HepG2 (cell line): ENCODE results near the gene ANKRD27. TPM values are rescaled to one million over a fixed set of nuclear protein-coding genes. Genes with fewer than 3 reads are reported as not detected.

Source experiments
- ATAC-seq: fragments of 200-7000 bp; cut with Tn5 transposase; 3 replicates; pipeline ENCODE4 v1.9.1; 2020; ENCODE audit warnings: mild to moderate bottlenecking, moderate library complexity
- BruUV-seq: library from RNA; stranded (reverse); fragments of 400-500 nt; replicated peaks from 2 replicates; lab custom pipeline; 2021; lab: Mats Ljungman, UMichigan
- CTCF ChIA-PET: fragments of 300-600 bp; formaldehyde crosslinking; extraction: SDS; loops from one replicate; lab custom pipeline; 2021; ENCODE audit warnings: low total read pairs, inconsistent platforms, low intra/inter-chr PET ratio; lab: Yijun Ruan, JAX
- POLR2A ChIA-PET: fragments of 350-600 bp; sonication (Branson Sonifier 250); formaldehyde crosslinking; loops from one replicate; lab custom pipeline; 2020; ENCODE audit warnings: antibody characterized with exemption, inconsistent platforms; lab: Yijun Ruan, JAX
- DNase-seq: peaks from one replicate; pipeline ENCODE4 v3.0.0-alpha.2; 2015; ENCODE audit warnings: low spot score
- FAIRE-seq: peaks from 3 replicates; lab custom pipeline; 2011; peaks lifted over from hg19 to GRCh38; lab: Jason Lieb, UNC
- H2AFZ ChIP-seq: one replicate; pipeline ENCODE4 v1.6.1; 2011; ENCODE audit warnings: low read length, inconsistent platforms
- H3K27ac ChIP-seq: fragments of 300-600 bp; 3 replicates; pipeline ENCODE4 v1.8.0; 2011; ENCODE audit warnings: mixed run types, mild to moderate bottlenecking, mixed read lengths, low read length, inconsistent platforms; ENCODE audit not compliant: insufficient read depth; ENCODE audit errors: extremely low read length
- H3K27me3 ChIP-seq, 2 experiments: fragments of 200-600 bp in 1 of 2; 2 replicates in 1 of 2; 3 replicates in 1 of 2; pipeline versions ENCODE4 v1.6.0 to v1.8.0; 2011; ENCODE audit warnings: low read length in 2 of 2, mild to moderate bottlenecking in 2 of 2, moderate library complexity in 2 of 2, inconsistent platforms in 1 of 2; ENCODE audit not compliant: insufficient read depth in 2 of 2, control insufficient read depth in 1 of 2
- H3K36me3 ChIP-seq, 2 experiments: fragments of 200-600 bp in 1 of 2; replicated peaks in 1 of 2; 2 replicates in 1 of 2; 3 replicates in 1 of 2; pipeline versions ENCODE4 v1.5.1 to v1.8.0; 2011; ENCODE audit warnings: low read length in 2 of 2, inconsistent platforms in 1 of 2; ENCODE audit not compliant: insufficient read depth in 2 of 2, control insufficient read depth in 1 of 2
- H3K4me1 ChIP-seq: 2 replicates; pipeline ENCODE4 v1.5.1; 2012; ENCODE audit warnings: low read length, inconsistent platforms; ENCODE audit not compliant: insufficient read depth
- H3K4me2 ChIP-seq: 2 replicates; pipeline ENCODE4 v1.6.0; 2011; ENCODE audit warnings: low read depth, low read length, inconsistent platforms
- H3K4me3 ChIP-seq, 3 experiments: fragments of 200-600 bp in 1 of 3; sonication (generic), shearing (Covaris generic) in 1 of 3; replicated peaks in 1 of 3; 2 replicates each; pipeline ENCODE4 v1.5.1; 2011 to 2016; ENCODE audit warnings: low read length in 3 of 3, inconsistent platforms in 2 of 3, low read depth in 2 of 3, mild to moderate bottlenecking in 2 of 3, control low read depth in 1 of 3, mixed read lengths in 1 of 3; ENCODE audit not compliant: insufficient read depth in 1 of 3
- H3K79me2 ChIP-seq: one replicate; pipeline ENCODE4 v1.6.1; 2011; ENCODE audit warnings: low read length, inconsistent platforms; ENCODE audit not compliant: insufficient read depth
- H3K9ac ChIP-seq: 2 replicates; pipeline ENCODE4 v1.6.0; 2011; ENCODE audit warnings: mild to moderate bottlenecking, low read depth, low read length, inconsistent platforms; ENCODE audit not compliant: insufficient read depth
- H3K9me3 ChIP-seq: 2 replicates; pipeline ENCODE4 v1.5.1; 2012; ENCODE audit warnings: mild to moderate bottlenecking, low read length
- H4K20me1 ChIP-seq: 2 replicates; pipeline ENCODE4 v1.6.0; 2011; ENCODE audit warnings: inconsistent platforms, mild to moderate bottlenecking, low read length, moderate library complexity; ENCODE audit not compliant: insufficient read depth
- CBX5 ChIP-seq: sonication (generic); formaldehyde crosslinking; IDR thresholded peaks from 2 replicates; pipeline ENCODE4 v1.4.0; 2020; ENCODE audit warnings: missing genetic modification reagents, borderline replicate concordance
- CC2D1A ChIP-seq: sonication (generic); formaldehyde crosslinking; IDR thresholded peaks from 2 replicates; pipeline ENCODE4 v1.8.1; 2023; ENCODE audit warnings: mild to moderate bottlenecking, missing genetic modification reagents
- GATAD1 ChIP-seq: IDR thresholded peaks from 2 replicates; pipeline ENCODE4 v1.6.1; 2016; ENCODE audit warnings: missing genetic modification reagents, missing compliant biosample characterization
- HOXA7 ChIP-seq: sonication (generic); formaldehyde crosslinking; IDR thresholded peaks from 2 replicates; pipeline ENCODE4 v1.8.1; 2022; ENCODE audit warnings: mild to moderate bottlenecking, missing genetic modification reagents, moderate library complexity
- MED8 ChIP-seq: sonication (generic); formaldehyde crosslinking; IDR thresholded peaks from 2 replicates; pipeline ENCODE4 v1.8.1; 2023; ENCODE audit warnings: mild to moderate bottlenecking, missing genetic modification reagents; ENCODE audit not compliant: insufficient replicate concordance
- NFKB2 ChIP-seq: sonication (generic); formaldehyde crosslinking; IDR thresholded peaks from 2 replicates; pipeline ENCODE4 v1.4.0; 2020; ENCODE audit warnings: missing genetic modification reagents, borderline replicate concordance
- NFKBIZ ChIP-seq: IDR thresholded peaks from 2 replicates; pipeline ENCODE4 v1.6.1; 2018; ENCODE audit warnings: missing genetic modification reagents, missing compliant biosample characterization
- POLR2AphosphoS5 ChIP-seq: IDR thresholded peaks from 2 replicates; pipeline ENCODE4 v1.6.1; 2012; ENCODE audit warnings: low read depth, low read length
- PRDM10 ChIP-seq: sonication (generic); formaldehyde crosslinking; IDR thresholded peaks from 2 replicates; pipeline ENCODE4 v1.4.0; 2020; ENCODE audit warnings: low read depth, missing genetic modification reagents
- ZFAT ChIP-seq: sonication (generic); formaldehyde crosslinking; conservative IDR thresholded peaks from 2 replicates; pipeline ENCODE4 v1.8.1; 2023; ENCODE audit warnings: missing genetic modification reagents, inconsistent platforms
- ZNF12 ChIP-seq: sonication (generic); formaldehyde crosslinking; IDR thresholded peaks from 2 replicates; pipeline ENCODE4 v1.5.0; 2020; ENCODE audit warnings: missing genetic modification reagents
- ZNF292 ChIP-seq: sonication (generic); formaldehyde crosslinking; IDR thresholded peaks from 2 replicates; pipeline ENCODE4 v1.8.1; 2022; ENCODE audit warnings: mild to moderate bottlenecking, low read depth, missing genetic modification reagents, borderline replicate concordance
- WGBS: methylation state at CpG from one replicate; pipeline ENCODE4 v1.1.6; 2017; ENCODE audit warnings: low lambda C conversion rate; 5-methylcytosine and 5-hydroxymethylcytosine counted together
- in situ Hi-C: cut with HindIII; loops from 2 replicates; pipeline ENCODE4 v1.10.0; 2017; ENCODE audit warnings: low pct_unique_long_range_greater_than_20kb; ENCODE audit not compliant: extremely low pct_ligation_motif_present
- intact Hi-C: fragments of 100-400 bp; cut with micrococcal nuclease; formaldehyde crosslinking; loops from one replicate; pipeline ENCODE4 v1.10.0; 2022; ENCODE audit not compliant: unreplicated experiment
- polyA plus RNA-seq, 8 experiments: library from polyadenylated mRNA; depleted of rRNA in 3 of 8; stranded (reverse) in 7 of 8; unstranded in 1 of 8; fragments of >200 nt; fragmentation: Illumina TruSeq in 4 of 8; extraction: Trizol in 4 of 8; gene quantifications; 2 replicates each; pipeline versions ENCODE4 v1.2.1 to v1.2.3, GENCODE V29; 2011 to 2016; ENCODE audit warnings: low read depth in 4 of 8, missing spikeins in 1 of 8, mixed read lengths in 1 of 8; ENCODE audit not compliant: insufficient read depth in 1 of 8
- total RNA-seq, 5 experiments: library from RNA; depleted of rRNA; stranded (reverse); fragments of >200 nt; fragmentation: Illumina TruSeq; extraction: Trizol; gene quantifications; 2 replicates each; pipeline ENCODE4 v1.2.3, GENCODE V29; 2016; ENCODE audit warnings: low read depth in 1 of 5
- TF ChIP-seq, protein P1 (sequence below), 2 experiments: sonication (generic) in 1 of 2; formaldehyde crosslinking in 1 of 2; IDR thresholded peaks; 2 replicates each; pipeline versions ENCODE4 v1.5.1 to v1.6.1; 2011 to 2020; ENCODE audit warnings: borderline replicate concordance in 1 of 2, low read depth in 1 of 2, low read length in 1 of 2, mild to moderate bottlenecking in 1 of 2, missing genetic modification reagents in 1 of 2, moderate library complexity in 1 of 2
- TF ChIP-seq, protein P2 (sequence below): sonication (generic); formaldehyde crosslinking; IDR thresholded peaks from 2 replicates; pipeline ENCODE4 v1.5.0; 2020; ENCODE audit warnings: missing genetic modification reagents, mild to moderate bottlenecking, borderline replicate concordance

Gene ANKRD27
- total and polyA plus RNA-seq, 2 of the 13 experiments (the other 11 are each of a cell fraction or from before 2014, with no cell fraction given), result 22.2 to 23.7 TPM

DNA sequence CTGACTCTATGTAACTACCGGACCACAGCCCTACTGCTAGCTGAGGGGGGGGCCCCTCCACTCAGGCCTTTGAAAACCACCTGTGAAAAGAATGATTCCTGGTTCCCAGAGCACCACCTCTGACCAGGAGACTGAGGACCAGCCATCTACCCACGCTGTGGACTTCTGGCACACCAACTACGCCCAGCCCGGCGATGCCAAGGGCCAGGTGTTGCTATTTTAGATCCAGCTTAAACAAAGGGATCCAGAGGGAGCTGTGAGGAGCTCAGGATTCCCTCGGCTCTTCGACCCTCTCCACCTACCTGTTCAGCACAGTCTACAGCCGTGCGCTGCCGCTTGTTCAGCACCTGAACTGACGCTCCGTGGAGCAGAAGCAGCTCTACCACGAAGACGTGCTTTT lies 71.0 kb downstream of the ANKRD27 start:
- no peak for FAIRE-seq

More for the DNA sequence above, 71.0 kb downstream of the ANKRD27 start:
- no peaks in the 10 kb centered on the region for H4K20me1 ChIP-seq
- H3K9me3 ChIP-seq, result no peaks in the 10 kb centered on the region
- CTCF ChIA-PET, result no interaction called here
- H3K27ac ChIP-seq, result no peak overlapping the region
- 97% methylated on average over 9 of the region's 14 CpGs for WGBS
- H3K4me3 ChIP-seq, result no peak overlapping the region
- no peak for TF ChIP-seq HOXA7 (CRISPR knock-in tag)
- TF ChIP-seq NFKBIZ, result no peak
- TF ChIP-seq CC2D1A (CRISPR knock-in tag), result no peak
- TF ChIP-seq ZNF292, result no peak
- TF ChIP-seq NFKB2, result no peak
- no peak for TF ChIP-seq POLR2AphosphoS5
- no peak for TF ChIP-seq PRDM10
- no peak for TF ChIP-seq ZFAT (CRISPR knock-in tag)
- TF ChIP-seq, protein P1, sequence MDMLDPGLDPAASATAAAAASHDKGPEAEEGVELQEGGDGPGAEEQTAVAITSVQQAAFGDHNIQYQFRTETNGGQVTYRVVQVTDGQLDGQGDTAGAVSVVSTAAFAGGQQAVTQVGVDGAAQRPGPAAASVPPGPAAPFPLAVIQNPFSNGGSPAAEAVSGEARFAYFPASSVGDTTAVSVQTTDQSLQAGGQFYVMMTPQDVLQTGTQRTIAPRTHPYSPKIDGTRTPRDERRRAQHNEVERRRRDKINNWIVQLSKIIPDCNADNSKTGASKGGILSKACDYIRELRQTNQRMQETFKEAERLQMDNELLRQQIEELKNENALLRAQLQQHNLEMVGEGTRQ (IDR thresholded peaks at IDR 0.05; ENCODE audit: low read depth, low read length), result no peak
- TF ChIP-seq, protein P1 (CRISPR knock-in tag; IDR thresholded peaks at IDR 0.05; ENCODE audit: borderline replicate concordance), result no peak
- no peak for TF ChIP-seq GATAD1 (CRISPR knock-in tag)
- TF ChIP-seq MED8, result no peak
- TF ChIP-seq, protein P2, sequence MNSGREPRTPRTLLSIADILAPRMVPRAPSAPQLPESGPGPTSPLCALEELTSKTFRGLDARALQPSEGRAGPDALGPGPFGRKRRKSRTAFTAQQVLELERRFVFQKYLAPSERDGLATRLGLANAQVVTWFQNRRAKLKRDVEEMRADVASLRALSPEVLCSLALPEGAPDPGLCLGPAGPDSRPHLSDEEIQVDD (CRISPR knock-in tag), result no peak
- TF ChIP-seq ZNF12 (CRISPR knock-in tag), result no peak
- TF ChIP-seq CBX5 (CRISPR knock-in tag), result no peak
- TF ChIP-seq, all 625 proteins: peak for 0
- intact Hi-C loops (no loop called here), in situ Hi-C loops (no loop called here)
- no peaks in the 10 kb centered on the region for H3K79me2 ChIP-seq
- ATAC-seq (no peak), DNase-seq (no peak)
- H3K4me1 ChIP-seq, result no peaks in the 10 kb centered on the region
- POLR2A ChIA-PET, result no interaction called here
- H3K36me3 ChIP-seq, result peaks cover 13 to 42% of the 10 kb centered on the region in 2 experiments; a peak in 4 of 5 replicates
- no peak overlapping the region for H2AFZ ChIP-seq
- no TSS peak for BruUV-seq
- no peaks in the 10 kb centered on the region for H3K27me3 ChIP-seq
- no peak overlapping the region for H3K9ac ChIP-seq
- no peak overlapping the region for H3K4me2 ChIP-seq
